Pancreas (tissue), 10 donors: ENCODE results near the gene HRH2. TPM values are rescaled to one million over a fixed set of nuclear protein-coding genes. Genes with fewer than 3 reads are reported as not detected.

Source experiments
- ATAC-seq, 4 donors: fragments of 200-7000 bp; cut with Tn5 transposase; one replicate each; pipeline versions ENCODE4 v1.8.0 to v1.9.1; 2020; ENCODE audit warnings: mild to moderate bottlenecking in 4 of 4, moderate library complexity in 4 of 4
- DNase-seq, 6 donors: peaks; one replicate each; pipeline ENCODE4 v3.0.0-alpha.2; 2020
- FAIRE-seq: peaks from 2 replicates; lab custom pipeline; 2012; peaks lifted over from hg19 to GRCh38; lab: Jason Lieb, UNC
- H3K27ac ChIP-seq, 4 donors: fragments of 200-600 bp; sonication (generic); 1 replicate in 3 of 4; 2 replicates in 1 of 4; pipeline versions ENCODE4 v1.5.0 to v1.8.0; 2020
- H3K27me3 ChIP-seq, 4 donors: fragments of 200-600 bp; one replicate each; pipeline ENCODE4 v1.8.0; 2021
- H3K36me3 ChIP-seq, 3 donors: fragments of 200-600 bp; sonication (generic) in 1 of 3; one replicate each; pipeline versions ENCODE4 v1.5.0 to v1.8.0; 2020 to 2021
- H3K4me1 ChIP-seq, 3 donors: fragments of 200-600 bp; one replicate each; pipeline ENCODE4 v1.8.0; 2021
- H3K4me3 ChIP-seq, 4 donors: fragments of 200-600 bp; sonication (generic) in 2 of 4; one replicate each; pipeline versions ENCODE4 v1.5.0 to v1.8.0; 2020 to 2021
- H3K9me3 ChIP-seq, 4 donors: fragments of 200-600 bp; one replicate each; pipeline ENCODE4 v1.8.0; 2021
- CTCF ChIP-seq, 4 donors: fragments of 200-600 bp; sonication (generic) in 3 of 4; IDR thresholded peaks; one replicate each; pipeline versions ENCODE4 v1.5.0 to v1.8.0; 2021; ENCODE audit warnings: antibody characterized with exemption in 4 of 4
- WGBS, 2 donors: extraction: QIAGEN DNeasy Blood & Tissue Kit; methylation state at CpG; one replicate each; pipeline ENCODE4 v1.1.7; 2013; 5-methylcytosine and 5-hydroxymethylcytosine counted together
- intact Hi-C, 3 donors: fragments of 100-400 bp; cut with DNase I; formaldehyde crosslinking; loops; one replicate each; pipeline versions ENCODE4 v1.11.1 to v1.14.2; 2022
- polyA plus RNA-seq, 2 donors: library from polyadenylated mRNA; stranded (reverse); fragments of 200-250 nt; gene quantifications; one replicate each; pipeline ENCODE4 v1.2.3, GENCODE V29; 2013
- total RNA-seq, 6 donors: library from RNA; stranded (reverse); fragmentation: NEBNext Ultra II Directional in 4 of 6; extraction: Animal tissue kit (Norgen Biotek cat#: 25700) in 4 of 6; gene quantifications; one replicate each; pipeline versions ENCODE4 v1.2.1 to v1.2.4, GENCODE V29; 2021 to 2023
- donor health status: healthy with polysubstance abuse.
- donor health status: DM: no; HTN: no; CAD: no; lungs with moderate emphysema.
- donor health status: DM: no; HTN: no; CAD: no.
- donor health status: control.
- donor health status: control.
- donor health status: Bipolar disorder and iron deficiency.
- donor health status: DM: yes; HTN: yes; CAD: no.
- donor health status: DM: no; HTN: no; CAD: no.
- donor health status: DM: no; HTN: no; CAD: no.
- donor health status: DM: yes; HTN: yes; CAD: no.

HRH2 gene
- total and polyA plus RNA-seq, 8 donors: 0.05 to 1.4 (median 0.50) TPM

DNA sequence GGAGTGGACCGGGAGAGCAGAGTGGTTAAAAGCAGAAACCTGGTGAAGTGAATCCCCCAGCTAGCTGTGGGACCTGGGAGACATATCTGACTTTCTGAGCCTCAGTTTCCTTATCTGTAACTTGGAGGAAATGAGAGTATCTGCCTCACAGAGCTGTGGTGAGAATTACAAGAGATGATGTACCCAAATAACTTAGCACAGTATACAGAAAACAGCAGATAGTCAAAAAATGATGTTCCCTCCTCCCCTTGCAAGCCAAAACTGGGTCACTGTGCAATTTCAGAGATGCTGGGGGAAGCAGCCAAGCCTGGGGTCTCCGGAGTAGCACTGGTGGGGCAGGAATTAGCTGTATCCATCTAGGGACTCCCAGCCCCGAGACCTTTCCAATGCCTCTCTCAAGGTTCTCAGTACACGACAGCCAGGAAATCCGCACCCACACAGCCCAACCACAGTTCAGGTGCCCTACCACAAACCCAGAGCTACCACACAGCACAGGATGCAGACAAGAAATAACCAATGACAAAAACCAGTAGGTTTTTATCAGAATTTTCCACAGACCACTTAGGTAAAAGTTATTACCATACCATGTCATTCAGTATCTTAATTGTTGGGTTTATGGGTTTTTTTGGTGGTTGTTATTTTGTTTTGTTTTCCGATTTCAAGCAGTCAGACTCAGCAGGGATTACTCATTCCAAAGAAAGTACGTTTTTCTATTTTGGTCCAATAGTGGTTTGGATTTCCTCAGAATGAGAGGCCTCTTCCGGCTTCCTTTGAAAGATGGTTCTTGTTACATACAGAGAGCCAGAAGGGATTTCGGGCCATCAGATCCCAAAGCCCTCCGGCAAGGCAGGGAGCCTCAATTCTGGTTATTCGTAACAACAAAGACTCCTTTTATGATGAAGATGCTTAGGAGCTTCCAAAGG, 4.9 kb upstream of the HRH2 start:
- H3K27me3 ChIP-seq: no peaks in the 10 kb centered on the region
- WGBS, 2 donors: 71 to 75% methylated on average over 11 of the region's 11 CpGs
- intact Hi-C loops: no loop called here
- DNase-seq: no peak
- H3K36me3 ChIP-seq: no peaks in the 10 kb centered on the region
- H3K9me3 ChIP-seq: no peaks in the 10 kb centered on the region
- TF ChIP-seq CTCF (IDR thresholded peaks at IDR 0.05): no peak
- H3K27ac ChIP-seq: no peak overlapping the region
- FAIRE-seq: no peak
- H3K4me3 ChIP-seq: no peak overlapping the region
- no peaks in the 10 kb centered on the region for H3K4me1 ChIP-seq
- no peak for ATAC-seq

GRCh38 chr5:175653763-175654162, 4.1 kb upstream of the HRH2 start:
- H3K27ac ChIP-seq: no peak overlapping the region
- no peaks in the 10 kb centered on the region for H3K27me3 ChIP-seq
- H3K36me3 ChIP-seq: no peaks in the 10 kb centered on the region
- 82 to 83% methylated on average over 4 of the region's 4 CpGs for WGBS, 2 donors
- H3K4me3 ChIP-seq: no peak overlapping the region
- no peak for TF ChIP-seq CTCF (IDR thresholded peaks at IDR 0.05)
- no peaks in the 10 kb centered on the region for H3K4me1 ChIP-seq
- FAIRE-seq (no peak), DNase-seq (no peak), ATAC-seq (no peak)
- no peaks in the 10 kb centered on the region for H3K9me3 ChIP-seq
- intact Hi-C loops: no loop called here

DNA sequence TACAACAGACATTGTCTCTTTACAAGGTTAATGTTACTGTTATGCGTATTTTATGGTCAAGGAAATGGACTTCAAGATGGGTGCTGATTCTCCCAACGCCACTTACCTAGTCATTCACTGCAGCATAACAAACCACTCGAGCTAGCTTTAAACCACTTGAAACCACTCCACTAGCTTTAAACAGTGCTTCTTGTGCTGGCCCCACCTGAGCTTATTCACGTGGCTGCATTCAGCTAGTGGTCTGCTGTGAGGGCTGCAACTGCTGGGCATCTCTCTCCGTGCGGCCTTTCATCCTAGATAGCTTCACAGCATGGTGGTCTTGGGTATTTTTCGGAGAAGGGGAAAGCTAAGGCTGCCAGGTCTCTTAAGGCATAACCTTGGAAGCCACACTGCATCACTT, 3.5 kb upstream of the HRH2 start:
- Histone ChIP-seq H3K9me3 (no peaks in the 10 kb centered on the region), H3K4me3 (no peak overlapping the region), H3K4me1 (no peaks in the 10 kb centered on the region), H3K27me3 (no peaks in the 10 kb centered on the region), H3K36me3 (no peaks in the 10 kb centered on the region), H3K27ac (no peak overlapping the region)
- intact Hi-C loops: no loop called here
- no peak for TF ChIP-seq CTCF (IDR thresholded peaks at IDR 0.05)
- DNase-seq (no peak), FAIRE-seq (no peak), ATAC-seq (no peak)
- WGBS, 2 donors: 84 to 88% methylated on average over 7 of the region's 7 CpGs

DNA sequence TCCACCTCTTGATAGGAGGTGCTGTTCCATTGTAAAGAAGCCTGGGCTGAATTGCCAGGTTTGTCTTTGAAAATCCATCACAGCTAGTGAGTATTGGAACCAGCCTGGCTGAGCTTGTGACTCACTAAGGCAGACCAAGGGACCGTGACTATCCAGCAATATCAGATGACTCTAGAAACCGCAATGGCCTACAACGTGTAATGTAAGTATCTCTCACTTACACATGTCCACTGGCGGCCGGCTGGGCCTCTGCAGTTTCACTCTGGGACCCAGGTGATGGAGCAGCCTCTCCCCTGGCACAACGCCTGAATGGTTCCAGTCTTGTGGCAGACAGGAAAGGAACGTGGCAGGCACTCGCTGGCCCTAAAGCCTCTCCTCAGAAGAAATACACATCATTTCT, 3.1 kb upstream of the HRH2 start:
- no peak overlapping the region for H3K4me3 ChIP-seq
- no peaks in the 10 kb centered on the region for H3K9me3 ChIP-seq
- no peaks in the 10 kb centered on the region for H3K4me1 ChIP-seq
- ATAC-seq: no peak
- no peak for FAIRE-seq
- no peak overlapping the region for H3K27ac ChIP-seq
- intact Hi-C loops: no loop called here
- no peaks in the 10 kb centered on the region for H3K36me3 ChIP-seq
- TF ChIP-seq CTCF (IDR thresholded peaks at IDR 0.05): no peak
- WGBS, 2 donors: 71 to 74% methylated on average over 8 of the region's 8 CpGs
- no peaks in the 10 kb centered on the region for H3K27me3 ChIP-seq
- DNase-seq: no peak

- no peak overlapping the region for H3K4me3 ChIP-seq
- DNase-seq (no peak), ATAC-seq (no peak), FAIRE-seq (no peak)
- H3K27ac ChIP-seq: no peak overlapping the region
- H3K4me1 ChIP-seq: no peaks in the 10 kb centered on the region
- no peaks in the 10 kb centered on the region for H3K36me3 ChIP-seq
- WGBS, 2 donors: 74 to 83% methylated on average over 2 of the region's 2 CpGs
- no peaks in the 10 kb centered on the region for H3K9me3 ChIP-seq
- H3K27me3 ChIP-seq: no peaks in the 10 kb centered on the region
- no peak for TF ChIP-seq CTCF (IDR thresholded peaks at IDR 0.05)
- intact Hi-C loops: no loop called here
These were observed 2.5 kb upstream of the HRH2 start for GRCh38 chr5:175655411-175655810.
